Osteoblast (primary cell): Measurements from ENCODE around the gene PRR5L. TPM values are rescaled to one million over a fixed set of nuclear protein-coding genes. Genes with fewer than 3 reads are reported as not detected.

ENCODE experiments used
- DNase-seq: peaks from one replicate; pipeline ENCODE4 v3.0.0; 2011; ENCODE audit warnings: low spot score, mixed read lengths; ENCODE audit not compliant: insufficient read length; ENCODE audit errors: missing footprints
- H2AFZ ChIP-seq: 2 replicates; pipeline ENCODE4 v1.6.0; 2011; ENCODE audit warnings: mild to moderate bottlenecking, low read length
- H3K27ac ChIP-seq: 2 replicates; pipeline ENCODE4 v1.5.1; 2011; ENCODE audit warnings: mild to moderate bottlenecking, low read depth, low read length, moderate library complexity
- H3K27me3 ChIP-seq: 2 replicates; pipeline ENCODE4 v1.6.0; 2012; ENCODE audit warnings: mild to moderate bottlenecking, control low read depth, inconsistent platforms, low read length, moderate library complexity; ENCODE audit not compliant: insufficient read depth
- H3K36me3 ChIP-seq: 2 replicates; pipeline ENCODE4 v1.5.1; 2011; ENCODE audit warnings: mild to moderate bottlenecking, low read length, control low read depth, moderate library complexity; ENCODE audit not compliant: insufficient read depth
- H3K4me1 ChIP-seq: 2 replicates; pipeline ENCODE4 v1.5.1; 2011; ENCODE audit warnings: mild to moderate bottlenecking, low read length, control low read depth, moderate library complexity; ENCODE audit not compliant: insufficient read depth
- H3K4me2 ChIP-seq: 2 replicates; pipeline ENCODE4 v1.6.0; 2011; ENCODE audit warnings: mild to moderate bottlenecking, low read length; ENCODE audit not compliant: insufficient read depth
- H3K4me3 ChIP-seq: fragments of 200-600 bp; sonication (generic); 3 replicates; pipeline ENCODE4 v1.5.1; 2012; ENCODE audit warnings: mild to moderate bottlenecking, low read length, inconsistent platforms; ENCODE audit not compliant: insufficient read depth
- H3K79me2 ChIP-seq: 2 replicates; pipeline ENCODE4 v1.6.0; 2012; ENCODE audit warnings: mild to moderate bottlenecking, low read length, control low read depth, inconsistent platforms; ENCODE audit not compliant: insufficient read depth
- H3K9me3 ChIP-seq: 2 replicates; pipeline ENCODE4 v1.5.1; 2011; ENCODE audit warnings: low read depth, low read length, control low read depth
- H4K20me1 ChIP-seq: 2 replicates; pipeline ENCODE4 v1.6.0; 2012; ENCODE audit warnings: mild to moderate bottlenecking, low read length, control low read depth; ENCODE audit not compliant: insufficient read depth
- CTCF ChIP-seq: IDR thresholded peaks from 2 replicates; pipeline ENCODE4 v1.5.1; 2011; ENCODE audit warnings: mild to moderate bottlenecking, low read depth, low read length, moderate library complexity; ENCODE audit errors: extremely low read depth
- total RNA-seq: library from RNA; depleted of rRNA; stranded (reverse); fragments of >200 nt; gene quantifications from 2 replicates; pipeline ENCODE4 v1.2.3, GENCODE V29; 2012

PRR5L gene
- total RNA-seq, 1 donor, result 9.8 TPM

DNA sequence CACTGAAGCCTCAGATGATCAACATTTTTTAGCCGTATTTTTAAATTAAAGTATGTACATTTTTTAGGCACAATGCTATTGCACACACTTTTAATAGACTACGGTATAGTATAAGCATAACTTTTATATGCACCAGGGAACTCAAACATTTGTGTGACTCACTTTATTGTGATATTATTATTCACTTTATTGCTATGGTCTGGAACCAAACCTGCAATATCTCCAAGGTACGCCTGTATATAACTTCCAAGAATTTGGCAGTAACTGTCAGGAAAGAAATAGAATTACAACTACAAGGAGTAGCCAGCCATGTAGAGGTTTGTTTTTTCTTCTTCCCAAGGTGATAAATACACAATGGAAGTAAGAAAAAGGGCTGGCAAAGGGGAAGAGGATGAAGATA is 62.3 kb downstream of the PRR5L start:
- H3K9me3 ChIP-seq, result no peaks in the 10 kb centered on the region
- H3K36me3 ChIP-seq, result no peaks in the 10 kb centered on the region
- H3K27ac ChIP-seq, result no peak overlapping the region
- no peaks in the 10 kb centered on the region for H4K20me1 ChIP-seq
- H2AFZ ChIP-seq, result no peak overlapping the region
- no peak overlapping the region for H3K4me2 ChIP-seq
- TF ChIP-seq CTCF, result no peak
- H3K79me2 ChIP-seq, result no peaks in the 10 kb centered on the region
- DNase-seq, result no peak
- no peaks in the 10 kb centered on the region for H3K27me3 ChIP-seq
- no peak overlapping the region for H3K4me3 ChIP-seq
- H3K4me1 ChIP-seq, result peaks cover 28% of the 10 kb centered on the region

DNA sequence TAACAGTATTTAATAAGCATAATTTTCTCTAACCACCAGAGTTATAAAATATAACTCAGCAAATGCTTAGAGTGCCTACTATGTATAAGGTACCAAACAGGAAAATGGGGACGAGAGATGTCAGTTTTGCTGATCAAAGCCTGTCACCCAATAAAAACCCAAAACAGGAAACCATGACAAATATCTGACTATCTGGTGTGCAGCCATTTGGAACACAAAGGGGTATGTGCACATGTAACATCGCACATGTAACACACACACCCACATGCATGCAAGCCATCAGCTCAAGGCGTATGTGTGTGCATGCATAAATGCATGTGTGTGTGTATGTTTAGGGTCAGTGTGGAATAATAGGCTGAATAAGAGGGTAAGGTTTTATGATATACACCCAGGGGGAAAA is 64.2 kb downstream of the PRR5L start:
- H4K20me1 ChIP-seq, result no peaks in the 10 kb centered on the region
- H2AFZ ChIP-seq, result no peak overlapping the region
- H3K4me3 ChIP-seq, result no peak overlapping the region
- no peak for DNase-seq
- TF ChIP-seq CTCF, result no peak
- no peak overlapping the region for H3K27ac ChIP-seq
- no peaks in the 10 kb centered on the region for H3K9me3 ChIP-seq
- H3K27me3 ChIP-seq, result no peaks in the 10 kb centered on the region
- peaks cover 21% of the 10 kb centered on the region for H3K4me1 ChIP-seq
- no peak overlapping the region for H3K4me2 ChIP-seq
- H3K79me2 ChIP-seq, result no peaks in the 10 kb centered on the region
- no peaks in the 10 kb centered on the region for H3K36me3 ChIP-seq

DNA sequence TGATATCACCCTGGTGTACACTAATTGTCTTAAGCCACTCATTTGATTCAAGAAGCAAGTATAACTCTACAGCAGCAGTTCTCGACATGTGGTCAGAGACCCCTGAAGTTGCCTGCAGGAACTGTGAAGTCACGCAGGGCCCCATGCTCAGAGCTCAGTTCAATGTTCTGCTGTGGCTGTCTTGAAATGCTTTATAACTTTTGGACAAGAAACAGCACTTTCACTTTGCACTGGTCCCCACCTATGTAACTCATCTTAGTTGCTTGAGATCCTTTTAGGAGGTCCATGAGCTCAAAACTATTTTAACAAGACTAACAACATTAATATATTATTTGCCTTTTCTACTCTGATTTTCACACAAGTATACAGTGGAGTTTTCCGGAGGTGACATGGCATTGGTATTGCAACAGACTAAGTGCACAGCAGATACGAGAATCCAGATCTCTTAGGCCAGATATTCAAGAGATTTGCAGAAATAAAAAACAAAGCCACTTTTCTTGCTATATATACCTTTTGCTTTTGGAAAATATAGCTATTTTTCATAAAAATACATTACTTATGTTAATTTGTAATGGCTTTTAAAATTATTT is 64.8 kb downstream of the PRR5L start:
- Histone ChIP-seq H3K27ac (no peak overlapping the region), H3K4me3 (no peak overlapping the region), H3K4me1 (peaks cover 21% of the 10 kb centered on the region), H4K20me1 (no peaks in the 10 kb centered on the region), H3K79me2 (no peaks in the 10 kb centered on the region), H3K4me2 (no peak overlapping the region), H3K9me3 (no peaks in the 10 kb centered on the region), H3K36me3 (no peaks in the 10 kb centered on the region), H2AFZ (no peak overlapping the region), H3K27me3 (no peaks in the 10 kb centered on the region)
- DNase-seq, result no peak
- no peak for TF ChIP-seq CTCF

GRCh38 chr11:36361472-36361871 is 65.4 kb downstream of the PRR5L start:
- Histone ChIP-seq H3K4me3 (peak overlapping the region; percentile 8), H2AFZ (no peak overlapping the region), H3K27ac (peak overlapping the region; percentile 62), H3K4me2 (peak overlapping the region; percentile 70), H3K79me2 (no peaks in the 10 kb centered on the region), H3K27me3 (no peaks in the 10 kb centered on the region), H3K36me3 (no peaks in the 10 kb centered on the region), H4K20me1 (no peaks in the 10 kb centered on the region), H3K4me1 (peaks cover 17% of the 10 kb centered on the region), H3K9me3 (no peaks in the 10 kb centered on the region)
- no peak for TF ChIP-seq CTCF
- no peak for DNase-seq
